WTC11 (cell line): Measurements from ENCODE around the gene ZNF428.

Experiments used
- AR ChIP-seq: fragments of 250-450 bp; sonication (Bioruptor Pico); IDR thresholded peaks from 2 replicates; pipeline ENCODE4 v1.9.0; 2021; ENCODE audit warnings: mild to moderate bottlenecking
- CBFB ChIP-seq: sonication (generic); formaldehyde crosslinking; IDR thresholded peaks from 2 replicates; pipeline ENCODE4 v1.8.1; 2022; ENCODE audit warnings: mild to moderate bottlenecking, low read depth, missing genetic modification reagents
- CTCF ChIP-seq: fragments of 200-600 bp; IDR thresholded peaks from 2 replicates; pipeline ENCODE4 v1.8.0; 2022; ENCODE audit warnings: antibody characterized with exemption
- E2F5 ChIP-seq: sonication (generic); formaldehyde crosslinking; IDR thresholded peaks from 2 replicates; pipeline ENCODE4 v1.8.1; 2022; ENCODE audit warnings: mild to moderate bottlenecking, moderate library complexity, missing genetic modification reagents
- ELF4 ChIP-seq: sonication (generic); formaldehyde crosslinking; IDR thresholded peaks from 2 replicates; pipeline ENCODE4 v1.8.1; 2022; ENCODE audit warnings: low read depth, mild to moderate bottlenecking, moderate library complexity, missing genetic modification reagents
- ETV6 ChIP-seq: sonication (generic); formaldehyde crosslinking; IDR thresholded peaks from 2 replicates; pipeline ENCODE4 v1.8.1; 2022; ENCODE audit warnings: mild to moderate bottlenecking, missing genetic modification reagents
- FOXP4 ChIP-seq: sonication (generic); formaldehyde crosslinking; IDR thresholded peaks from 2 replicates; pipeline ENCODE4 v1.8.0; 2022; ENCODE audit warnings: mild to moderate bottlenecking, missing genetic modification reagents
- MAX ChIP-seq: sonication (generic); formaldehyde crosslinking; IDR thresholded peaks from 2 replicates; pipeline ENCODE4 v1.8.0; 2022; ENCODE audit warnings: mild to moderate bottlenecking, missing genetic modification reagents
- NFYB ChIP-seq: sonication (generic); formaldehyde crosslinking; conservative IDR thresholded peaks from 2 replicates; pipeline ENCODE4 v1.8.0; 2022; ENCODE audit warnings: low read depth, missing genetic modification reagents
- PRDM15 ChIP-seq: sonication (generic); formaldehyde crosslinking; IDR thresholded peaks from 2 replicates; pipeline ENCODE4 v1.8.0; 2022; ENCODE audit warnings: missing genetic modification reagents
- SP1 ChIP-seq: sonication (generic); formaldehyde crosslinking; conservative IDR thresholded peaks from 2 replicates; pipeline ENCODE4 v1.8.1; 2022; ENCODE audit warnings: missing genetic modification reagents

- TF ChIP-seq AR (CRISPR knock-in tag) (no peak), FOXP4 (CRISPR knock-in tag) (no peak), E2F5 (CRISPR knock-in tag) (no peak), CTCF (no peak), CBFB (no peak), ELF4 (no peak), MAX (CRISPR knock-in tag) (no peak), NFYB (CRISPR knock-in tag) (no peak), SP1 (CRISPR knock-in tag) (no peak), ETV6 (no peak), PRDM15 (CRISPR knock-in tag) (no peak)
These were observed 41.0 kb upstream of the ZNF428 start for GRCh38 chr19:43660301-43660970.
